Astrocyte (in vitro differentiated cells and primary cell): ENCODE data around the gene CORO2B. TPM values are rescaled to one million over a fixed set of nuclear protein-coding genes. Genes with fewer than 3 reads are reported as not detected.

Source experiments
- DNase-seq: peaks from one replicate; pipeline ENCODE4 v3.0.0-alpha.2; 2010; ENCODE audit warnings: low read depth
- FAIRE-seq: peaks from 2 replicates; lab custom pipeline; 2011; peaks lifted over from hg19 to GRCh38; lab: Jason Lieb, UNC
- H2AFZ ChIP-seq: 2 replicates; pipeline ENCODE4 v1.6.0; 2012; ENCODE audit warnings: low read depth, low read length, inconsistent platforms
- H3K27ac ChIP-seq: 2 replicates; pipeline ENCODE4 v1.5.1; 2011; ENCODE audit warnings: low read depth, low read length, inconsistent platforms
- H3K27me3 ChIP-seq: 2 replicates; pipeline ENCODE4 v1.6.0; 2011; ENCODE audit warnings: low read length, inconsistent platforms; ENCODE audit not compliant: insufficient read depth
- H3K36me3 ChIP-seq: 2 replicates; pipeline ENCODE4 v1.5.1; 2011; ENCODE audit warnings: low read length, inconsistent platforms; ENCODE audit not compliant: insufficient read depth
- H3K4me1 ChIP-seq: 2 replicates; pipeline ENCODE4 v1.5.1; 2011; ENCODE audit warnings: low read length, inconsistent platforms; ENCODE audit not compliant: insufficient read depth
- H3K4me2 ChIP-seq: 2 replicates; pipeline ENCODE4 v1.6.0; 2012; ENCODE audit warnings: low read length, inconsistent platforms
- H3K4me3 ChIP-seq: 2 replicates; pipeline ENCODE4 v1.5.1; 2011; ENCODE audit warnings: low read depth, mild to moderate bottlenecking, low read length, inconsistent platforms; ENCODE audit not compliant: insufficient read depth
- H3K79me2 ChIP-seq: 2 replicates; pipeline ENCODE4 v1.6.0; 2012; ENCODE audit warnings: mild to moderate bottlenecking, low read length, inconsistent platforms; ENCODE audit not compliant: insufficient read depth
- H3K9ac ChIP-seq: 2 replicates; pipeline ENCODE4 v1.6.0; 2012; ENCODE audit warnings: mild to moderate bottlenecking, low read length, inconsistent platforms
- H3K9me3 ChIP-seq: 2 replicates; pipeline ENCODE4 v1.5.1; 2012; ENCODE audit warnings: low read depth, mild to moderate bottlenecking, low read length, inconsistent platforms; ENCODE audit not compliant: insufficient read depth
- H4K20me1 ChIP-seq: 2 replicates; pipeline ENCODE4 v1.6.0; 2012; ENCODE audit warnings: low read length, inconsistent platforms; ENCODE audit not compliant: insufficient read depth
- H3K27ac Mint-ChIP-seq: one replicate; pipeline ENCODE4 v1.8.0; 2021; ENCODE audit warnings: mild to moderate bottlenecking, mixed read lengths; ENCODE audit not compliant: unreplicated experiment
- H3K27me3 Mint-ChIP-seq: one replicate; pipeline ENCODE4 v1.8.0; 2021; ENCODE audit warnings: low read depth, mixed read lengths; ENCODE audit not compliant: unreplicated experiment
- H3K36me3 Mint-ChIP-seq: one replicate; pipeline ENCODE4 v1.8.0; 2021; ENCODE audit warnings: low read depth, mixed read lengths; ENCODE audit not compliant: unreplicated experiment
- H3K4me1 Mint-ChIP-seq: one replicate; pipeline ENCODE4 v1.8.0; 2021; ENCODE audit warnings: low read depth, mixed read lengths; ENCODE audit not compliant: unreplicated experiment
- H3K4me3 Mint-ChIP-seq: one replicate; pipeline ENCODE4 v1.8.0; 2021; ENCODE audit warnings: mild to moderate bottlenecking, moderate library complexity, mixed read lengths; ENCODE audit not compliant: unreplicated experiment
- H3K9me3 Mint-ChIP-seq: one replicate; pipeline ENCODE4 v1.8.0; 2021; ENCODE audit warnings: mild to moderate bottlenecking, mixed read lengths; ENCODE audit not compliant: unreplicated experiment
- EZH2 ChIP-seq: IDR thresholded peaks from 2 replicates; pipeline ENCODE4 v1.6.1; 2012; ENCODE audit warnings: mild to moderate bottlenecking, low read length, inconsistent platforms; ENCODE audit not compliant: insufficient read depth
- total RNA-seq: library from RNA; stranded (reverse); gene quantifications from 2 replicates; pipeline ENCODE4 v1.2.1, GENCODE V29; 2021
- TF ChIP-seq, protein P1 (sequence below): IDR thresholded peaks from 2 replicates; pipeline ENCODE4 v1.5.1; 2011; ENCODE audit warnings: low read depth, mild to moderate bottlenecking, inconsistent platforms, low read length, moderate library complexity; ENCODE audit not compliant: insufficient read depth

Gene CORO2B
- total RNA-seq, 1 donor from 2014 or later: 7.4 TPM

DNA sequence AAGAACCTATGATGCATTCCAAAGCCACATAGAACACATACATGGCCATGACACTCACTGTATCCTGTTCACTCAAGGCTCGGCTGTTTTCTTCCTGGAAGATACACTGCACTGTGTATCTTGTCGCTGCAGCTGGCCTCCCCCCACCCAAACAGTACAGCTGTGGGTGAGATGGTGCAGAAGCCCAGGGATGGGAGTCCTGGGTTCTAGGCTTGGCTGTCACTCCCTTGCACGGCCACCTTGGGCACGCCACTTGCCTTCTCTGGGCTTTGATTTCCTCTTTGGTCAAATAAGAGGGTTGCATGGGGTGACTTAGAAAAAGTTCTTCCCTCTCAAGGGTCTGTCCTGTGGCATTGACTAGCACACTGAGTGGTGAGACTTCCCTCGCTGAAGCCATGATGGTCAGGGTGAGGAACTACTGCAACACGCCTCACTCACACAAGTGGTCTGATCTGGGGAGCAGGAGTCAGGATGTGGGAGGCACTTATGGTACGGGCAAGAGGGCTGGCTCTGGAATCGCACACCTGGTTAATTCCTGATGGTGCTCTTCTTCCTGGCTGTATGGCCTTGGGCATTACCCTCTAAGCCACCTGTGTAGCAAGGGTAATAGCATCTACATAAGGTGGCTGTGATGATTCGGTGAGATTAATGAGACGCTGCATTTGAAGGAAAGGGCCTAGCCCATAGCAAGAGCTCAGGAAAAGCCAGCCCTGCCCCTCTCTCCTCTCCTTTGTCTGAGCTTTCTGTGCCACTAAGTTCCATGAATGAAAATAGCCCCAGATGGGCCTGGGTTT lies 197.9 kb downstream of the CORO2B start:
- Mint-ChIP-seq H3K36me3 (peaks cover 21% of the 10 kb centered on the region), H3K4me1 (no peaks in the 10 kb centered on the region), H3K4me3 (no peak overlapping the region), H3K27me3 (peaks cover 3% of the 10 kb centered on the region), H3K9me3 (peaks cover 4% of the 10 kb centered on the region), H3K27ac (no peak overlapping the region)
- Histone ChIP-seq H3K4me1 (no peaks in the 10 kb centered on the region), H3K36me3 (peaks cover 18% of the 10 kb centered on the region), H3K79me2 (no peaks in the 10 kb centered on the region), H3K4me3 (no peak overlapping the region), H3K27me3 (no peaks in the 10 kb centered on the region), H4K20me1 (peaks cover 8% of the 10 kb centered on the region), H2AFZ (no peak overlapping the region), H3K9ac (no peak overlapping the region), H3K9me3 (no peaks in the 10 kb centered on the region), H3K27ac (no peak overlapping the region), H3K4me2 (no peak overlapping the region)
- TF ChIP-seq EZH2: no peak
- TF ChIP-seq, protein P1, sequence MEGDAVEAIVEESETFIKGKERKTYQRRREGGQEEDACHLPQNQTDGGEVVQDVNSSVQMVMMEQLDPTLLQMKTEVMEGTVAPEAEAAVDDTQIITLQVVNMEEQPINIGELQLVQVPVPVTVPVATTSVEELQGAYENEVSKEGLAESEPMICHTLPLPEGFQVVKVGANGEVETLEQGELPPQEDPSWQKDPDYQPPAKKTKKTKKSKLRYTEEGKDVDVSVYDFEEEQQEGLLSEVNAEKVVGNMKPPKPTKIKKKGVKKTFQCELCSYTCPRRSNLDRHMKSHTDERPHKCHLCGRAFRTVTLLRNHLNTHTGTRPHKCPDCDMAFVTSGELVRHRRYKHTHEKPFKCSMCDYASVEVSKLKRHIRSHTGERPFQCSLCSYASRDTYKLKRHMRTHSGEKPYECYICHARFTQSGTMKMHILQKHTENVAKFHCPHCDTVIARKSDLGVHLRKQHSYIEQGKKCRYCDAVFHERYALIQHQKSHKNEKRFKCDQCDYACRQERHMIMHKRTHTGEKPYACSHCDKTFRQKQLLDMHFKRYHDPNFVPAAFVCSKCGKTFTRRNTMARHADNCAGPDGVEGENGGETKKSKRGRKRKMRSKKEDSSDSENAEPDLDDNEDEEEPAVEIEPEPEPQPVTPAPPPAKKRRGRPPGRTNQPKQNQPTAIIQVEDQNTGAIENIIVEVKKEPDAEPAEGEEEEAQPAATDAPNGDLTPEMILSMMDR: no peak
- no peak for FAIRE-seq
- DNase-seq: no peak

Other genes with a start within 250 kb of the CORO2B start
- gene ITGA11, start 146.8 kb upstream of the CORO2B start, total RNA-seq: 193 and 369 TPM in 2 replicates
- gene ANP32A, start 241.9 kb downstream of the CORO2B start, total RNA-seq: 121 and 138 TPM in 2 replicates